Activated CD8-positive, alpha-beta T cell treated with anti-CD3 and anti-CD28 coated beads for 36 hours (primary cell): ENCODE data around the gene CA10. TPM values are rescaled to one million over a fixed set of nuclear protein-coding genes. Genes with fewer than 3 reads are reported as not detected.

ENCODE experiments used
- ATAC-seq: fragments of 200-7000 bp; cut with Tn5 transposase; one replicate; pipeline ENCODE4 v1.10.0; 2021; ENCODE audit warnings: mild to moderate bottlenecking, moderate library complexity
- CTCF ChIA-PET: fragments of 350-600 bp; sonication (Branson Sonifier 250); formaldehyde crosslinking; loops from one replicate; lab custom pipeline; 2021; ENCODE audit warnings: antibody characterized with exemption; lab: Charles Lee
- POLR2A ChIA-PET: fragments of 350-600 bp; sonication (Branson Sonifier 250); formaldehyde crosslinking; loops from one replicate; lab custom pipeline; 2021; ENCODE audit warnings: antibody characterized with exemption; lab: Charles Lee
- DNase-seq: peaks from one replicate; pipeline ENCODE4 v3.0.0-alpha.2; 2020
- H3K27ac Mint-ChIP-seq: one replicate; pipeline ENCODE4 v1.8.0; 2021; ENCODE audit warnings: mild to moderate bottlenecking, mixed read lengths
- H3K27me3 Mint-ChIP-seq: one replicate; pipeline ENCODE4 v1.8.0; 2021; ENCODE audit warnings: mixed read lengths
- H3K36me3 Mint-ChIP-seq: one replicate; pipeline ENCODE4 v1.8.0; 2021; ENCODE audit warnings: low read depth, mixed read lengths
- H3K4me1 Mint-ChIP-seq: one replicate; pipeline ENCODE4 v1.8.0; 2021; ENCODE audit warnings: low read depth, mixed read lengths
- H3K4me3 Mint-ChIP-seq: one replicate; pipeline ENCODE4 v1.8.0; 2021; ENCODE audit warnings: mild to moderate bottlenecking, moderate library complexity, mixed read lengths
- H3K9me3 Mint-ChIP-seq: one replicate; pipeline ENCODE4 v1.8.0; 2021; ENCODE audit warnings: mixed read lengths
- intact Hi-C: fragments of 100-400 bp; cut with micrococcal nuclease; formaldehyde crosslinking; loops from one replicate; pipeline ENCODE4 v1.10.0; 2022
- total RNA-seq, 2 experiments: library from RNA; stranded (reverse); gene quantifications; one replicate each; pipeline ENCODE4 v1.2.3, GENCODE V29; 2021
- TF ChIP-seq, protein P1 (sequence below): fragments of 200-600 bp; IDR thresholded peaks from one replicate; pipeline ENCODE4 v1.8.0; 2022; ENCODE audit warnings: antibody characterized with exemption, mild to moderate bottlenecking

The CA10 gene
- total RNA-seq, 2 experiments from 2014 or later = not detected

DNA sequence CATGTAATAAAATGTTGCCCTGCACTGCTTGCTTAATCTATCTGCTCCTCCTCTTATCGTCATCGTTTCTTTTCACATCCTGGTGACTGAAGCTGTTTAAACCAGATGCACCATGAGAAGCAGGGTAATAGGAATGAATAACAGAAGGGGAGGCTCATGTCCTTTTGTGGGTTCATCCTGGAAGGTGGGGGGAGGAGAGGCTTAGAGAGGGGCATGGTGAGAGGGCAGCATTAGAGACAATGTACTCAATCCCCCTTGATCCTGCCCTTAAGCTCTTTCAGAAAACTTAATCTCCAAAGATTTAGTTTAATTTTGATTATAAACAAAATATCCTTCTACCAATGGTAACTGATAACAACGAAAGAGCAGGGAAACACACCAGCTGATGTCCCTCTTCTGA, 248.5 kb downstream of the CA10 start:
- no peaks in the 10 kb centered on the region for H3K36me3 Mint-ChIP-seq
- H3K27me3 Mint-ChIP-seq = peaks cover 2% of the 10 kb centered on the region
- TF ChIP-seq, protein P1, sequence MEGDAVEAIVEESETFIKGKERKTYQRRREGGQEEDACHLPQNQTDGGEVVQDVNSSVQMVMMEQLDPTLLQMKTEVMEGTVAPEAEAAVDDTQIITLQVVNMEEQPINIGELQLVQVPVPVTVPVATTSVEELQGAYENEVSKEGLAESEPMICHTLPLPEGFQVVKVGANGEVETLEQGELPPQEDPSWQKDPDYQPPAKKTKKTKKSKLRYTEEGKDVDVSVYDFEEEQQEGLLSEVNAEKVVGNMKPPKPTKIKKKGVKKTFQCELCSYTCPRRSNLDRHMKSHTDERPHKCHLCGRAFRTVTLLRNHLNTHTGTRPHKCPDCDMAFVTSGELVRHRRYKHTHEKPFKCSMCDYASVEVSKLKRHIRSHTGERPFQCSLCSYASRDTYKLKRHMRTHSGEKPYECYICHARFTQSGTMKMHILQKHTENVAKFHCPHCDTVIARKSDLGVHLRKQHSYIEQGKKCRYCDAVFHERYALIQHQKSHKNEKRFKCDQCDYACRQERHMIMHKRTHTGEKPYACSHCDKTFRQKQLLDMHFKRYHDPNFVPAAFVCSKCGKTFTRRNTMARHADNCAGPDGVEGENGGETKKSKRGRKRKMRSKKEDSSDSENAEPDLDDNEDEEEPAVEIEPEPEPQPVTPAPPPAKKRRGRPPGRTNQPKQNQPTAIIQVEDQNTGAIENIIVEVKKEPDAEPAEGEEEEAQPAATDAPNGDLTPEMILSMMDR = no peak
- ATAC-seq (no peak), DNase-seq (no peak)
- CTCF ChIA-PET = no interaction called here
- intact Hi-C loops = no loop called here
- H3K9me3 Mint-ChIP-seq = no peaks in the 10 kb centered on the region
- H3K4me3 Mint-ChIP-seq = no peak overlapping the region
- H3K27ac Mint-ChIP-seq = no peak overlapping the region
- H3K4me1 Mint-ChIP-seq = no peaks in the 10 kb centered on the region
- POLR2A ChIA-PET = no interaction called here

DNA sequence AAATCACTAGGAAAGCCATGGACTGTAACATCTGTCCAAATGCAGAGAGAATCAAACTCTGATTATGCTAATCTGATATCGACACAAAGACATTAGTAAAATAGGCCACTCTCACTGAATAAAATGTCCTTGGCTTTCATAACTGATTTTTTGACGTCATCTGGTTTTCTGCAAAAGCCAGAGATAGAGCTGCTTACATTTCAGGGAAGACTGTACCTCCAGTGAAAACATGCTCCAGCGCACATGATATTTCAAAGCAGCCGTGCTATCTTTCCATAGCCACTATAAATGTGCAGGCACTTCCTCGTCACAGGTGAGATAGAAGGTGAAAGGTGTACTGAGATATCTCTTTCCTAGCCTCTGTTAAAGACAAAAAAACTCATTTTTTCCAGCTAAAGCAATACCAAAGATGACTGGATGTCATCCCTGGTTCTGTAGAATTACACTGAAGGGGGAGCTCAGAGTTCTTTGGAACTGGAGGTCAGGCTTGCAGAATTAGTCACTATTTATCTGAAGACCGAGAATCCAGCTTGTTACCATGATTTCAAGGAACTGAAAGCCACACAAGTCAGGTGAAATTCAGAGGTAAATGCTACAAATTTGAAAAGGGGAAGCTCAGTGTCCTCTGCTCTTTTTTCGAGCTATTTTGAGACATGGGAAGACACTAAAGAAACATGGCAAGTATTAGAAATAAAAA, 249.5 kb downstream of the CA10 start:
- peaks cover 2% of the 10 kb centered on the region for H3K27me3 Mint-ChIP-seq
- intact Hi-C loops = no loop called here
- no peak for DNase-seq
- no peak overlapping the region for H3K27ac Mint-ChIP-seq
- no peaks in the 10 kb centered on the region for H3K36me3 Mint-ChIP-seq
- no peaks in the 10 kb centered on the region for H3K9me3 Mint-ChIP-seq
- no peaks in the 10 kb centered on the region for H3K4me1 Mint-ChIP-seq
- TF ChIP-seq, protein P1 = no peak
- no peak for ATAC-seq
- H3K4me3 Mint-ChIP-seq = no peak overlapping the region
- POLR2A ChIA-PET = no interaction called here
- CTCF ChIA-PET = no interaction called here

DNA sequence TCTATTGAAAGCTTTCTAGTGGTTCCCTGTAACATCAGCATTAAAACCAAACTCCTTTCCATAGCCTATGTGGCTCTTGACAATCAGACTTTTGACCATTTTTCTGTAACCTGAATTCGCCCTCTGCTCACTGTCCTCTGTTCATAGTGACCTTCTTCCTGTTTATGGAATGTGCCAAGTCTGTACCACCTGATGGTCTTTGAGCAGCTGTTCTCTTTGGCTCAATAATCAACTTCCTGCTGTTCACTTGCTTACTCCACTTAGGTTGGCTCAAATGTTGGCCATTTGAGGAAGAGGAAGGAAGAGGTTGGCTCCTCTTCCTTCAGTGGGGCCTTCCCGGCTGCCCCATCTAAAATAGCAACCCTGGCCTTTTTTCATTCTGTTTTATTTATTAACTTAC, 251.5 kb downstream of the CA10 start:
- CTCF ChIA-PET = no interaction called here
- intact Hi-C loops = no loop called here
- Mint-ChIP-seq H3K36me3 (no peaks in the 10 kb centered on the region), H3K9me3 (no peaks in the 10 kb centered on the region), H3K27ac (no peak overlapping the region), H3K27me3 (peaks cover 2% of the 10 kb centered on the region), H3K4me3 (no peak overlapping the region), H3K4me1 (no peaks in the 10 kb centered on the region)
- ATAC-seq = no peak
- no peak for DNase-seq
- TF ChIP-seq, protein P1 = no peak
- POLR2A ChIA-PET = no interaction called here

DNA sequence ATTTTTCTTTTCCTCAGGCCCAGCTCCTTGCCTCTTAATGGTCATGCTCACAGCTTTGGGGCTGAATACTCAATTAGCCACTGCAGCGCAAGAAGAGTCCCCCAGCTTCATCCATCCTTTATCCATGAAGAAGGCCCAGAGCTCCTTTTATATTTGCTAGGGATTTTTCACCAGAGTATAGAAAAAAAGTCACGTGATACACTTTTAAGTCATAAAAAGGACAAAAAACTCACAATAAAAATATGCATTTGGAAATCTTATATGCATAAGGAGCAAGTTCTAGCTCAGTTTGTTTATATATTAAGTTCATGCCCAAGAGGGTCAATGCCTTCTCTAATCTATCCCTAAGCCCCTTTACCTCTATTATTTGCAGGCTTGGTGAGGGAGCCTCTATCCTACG, 254.1 kb downstream of the CA10 start:
- no peaks in the 10 kb centered on the region for H3K4me1 Mint-ChIP-seq
- no peak overlapping the region for H3K27ac Mint-ChIP-seq
- TF ChIP-seq, protein P1 = no peak
- H3K36me3 Mint-ChIP-seq = no peaks in the 10 kb centered on the region
- no peak overlapping the region for H3K4me3 Mint-ChIP-seq
- peaks cover 2% of the 10 kb centered on the region for H3K27me3 Mint-ChIP-seq
- DNase-seq (no peak), ATAC-seq (no peak)
- CTCF ChIA-PET = no interaction called here
- H3K9me3 Mint-ChIP-seq = no peaks in the 10 kb centered on the region
- intact Hi-C loops = no loop called here
- POLR2A ChIA-PET = no interaction called here

DNA sequence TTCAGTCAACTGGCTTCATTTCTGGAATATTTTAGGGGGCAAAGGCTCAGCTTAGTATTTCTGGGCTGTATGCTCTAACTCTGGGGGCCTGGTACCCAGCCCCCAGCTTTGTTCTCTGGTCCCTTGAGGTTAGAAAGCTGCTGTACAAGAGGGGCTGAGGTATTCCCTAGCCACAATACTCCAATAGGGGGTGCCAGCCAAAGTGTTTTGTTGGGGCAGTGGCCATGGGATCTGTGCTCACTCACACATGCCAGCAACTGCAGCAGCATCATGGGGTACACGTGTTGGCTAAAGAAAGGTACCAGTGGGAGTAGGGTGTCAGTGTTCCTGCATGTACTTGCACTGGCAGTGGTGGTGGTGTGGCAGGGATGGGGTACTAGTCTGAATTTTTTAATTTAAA, 257.3 kb downstream of the CA10 start:
- Mint-ChIP-seq H3K4me3 (no peak overlapping the region), H3K27ac (no peak overlapping the region), H3K4me1 (no peaks in the 10 kb centered on the region), H3K9me3 (no peaks in the 10 kb centered on the region), H3K36me3 (no peaks in the 10 kb centered on the region), H3K27me3 (no peaks in the 10 kb centered on the region)
- POLR2A ChIA-PET = no interaction called here
- CTCF ChIA-PET = no interaction called here
- TF ChIP-seq, protein P1 = no peak
- no peak for DNase-seq
- ATAC-seq = no peak
- intact Hi-C loops = no loop called here
